Left colon (tissue), 2 donors: ENCODE data around the gene GTPBP8. TPM values are rescaled to one million over a fixed set of nuclear protein-coding genes. Genes with fewer than 3 reads are reported as not detected.
"Not testable (repeated sequence)": the region's sequence is repeated elsewhere in the genome, so short reads cannot be mapped to it uniquely, and the experiment has no call there.

ENCODE experiments used
- ATAC-seq: fragments of 200-7000 bp; cut with Tn5 transposase; one replicate; pipeline ENCODE4 v1.9.1; 2020; ENCODE audit warnings: mild to moderate bottlenecking, moderate library complexity
- DNase-seq, 2 donors: peaks; one replicate each; pipeline ENCODE4 v3.0.0-alpha.2; 2020
- intact Hi-C, 2 donors: fragments of 100-400 bp; cut with DNase I in 1 of 2; cut with micrococcal nuclease in 1 of 2; formaldehyde crosslinking; loops; one replicate each; pipeline versions ENCODE4 v1.11.2 to v1.14.0; 2022; cut with DNase I, micrococcal nuclease
- total RNA-seq, 2 donors: library from RNA; stranded (reverse); fragmentation: NEBNext Ultra II Directional; extraction: Animal tissue kit (Norgen Biotek cat#: 25700); gene quantifications; one replicate each; pipeline ENCODE4 v1.2.1, GENCODE V29; 2021
- donor health status: DM: no; HTN: no; CAD: no.
- donor health status: DM: yes; HTN: yes; CAD: no.

The GTPBP8 gene
- total RNA-seq, 2 donors from 2014 or later: 16.1 to 16.7 TPM

DNA sequence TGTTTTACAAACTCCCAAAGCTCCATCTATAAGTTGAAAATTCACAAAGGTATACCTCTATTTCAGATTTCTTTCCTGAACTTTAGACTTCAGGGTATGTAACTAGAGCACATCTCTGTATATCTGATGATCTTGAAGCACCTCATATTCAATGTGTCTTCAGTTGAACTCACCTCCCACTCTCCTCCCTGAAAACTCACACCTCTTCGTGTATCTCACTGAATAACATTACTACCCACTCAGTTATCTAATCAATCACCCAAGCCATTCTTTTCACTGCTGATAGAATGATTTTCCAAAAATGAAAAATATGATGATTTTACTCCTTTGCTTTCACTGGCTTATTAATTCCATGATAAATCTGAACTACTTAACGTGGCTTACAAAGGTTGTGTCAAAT lies 52.9 kb downstream of the GTPBP8 start:
- intact Hi-C loops: no loop called here
- ATAC-seq: no peak
- no peak for DNase-seq

DNA sequence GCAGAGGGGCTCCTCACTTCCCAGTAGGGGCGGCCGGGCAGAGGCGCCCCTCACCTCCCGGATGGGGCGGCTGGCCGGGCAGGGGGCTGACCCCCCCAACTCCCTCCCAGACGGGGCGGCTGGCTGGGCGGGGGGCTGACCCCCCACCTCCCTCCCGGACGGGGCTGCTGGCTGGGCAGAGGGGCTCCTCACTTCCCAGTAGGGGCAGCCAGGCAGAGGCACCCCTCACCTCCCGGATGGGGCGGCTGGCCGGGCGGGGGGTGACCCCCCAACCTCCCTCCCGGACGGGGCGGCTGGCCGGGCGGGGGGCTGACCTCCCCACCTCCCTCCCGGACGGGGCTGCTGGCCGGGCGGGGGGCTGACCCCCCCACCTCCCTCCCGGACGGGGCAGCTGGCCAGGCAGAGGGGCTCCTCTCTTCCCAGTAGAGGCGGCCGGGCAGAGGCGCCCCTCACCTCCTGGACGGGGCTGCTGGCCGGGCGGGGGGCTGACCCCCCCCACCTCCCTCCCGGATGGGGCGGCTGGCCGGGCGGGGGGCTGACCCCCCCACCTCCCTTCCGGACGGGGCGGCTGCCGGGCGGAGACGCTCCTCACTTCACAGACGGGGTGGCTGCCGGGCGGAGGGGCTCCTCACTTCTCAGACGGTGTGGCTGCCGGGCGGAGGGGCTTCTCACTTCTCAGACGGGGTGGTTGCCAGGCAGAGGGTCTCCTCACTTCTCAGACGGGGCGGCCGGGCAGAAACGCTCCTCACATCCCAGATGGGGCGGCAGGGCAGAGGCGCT lies 55.6 kb downstream of the GTPBP8 start:
- intact Hi-C loops, ATAC-seq, DNase-seq: not testable (repeated sequence)

- peak; percentile 72 to 84 for DNase-seq
- intact Hi-C loops: loop anchor here in 1 of 2 donors (10.0 kb wide), 1 partner anchor 233 kb away; no protein-coding TSS in a partner anchor
- ATAC-seq: peak; percentile 92
Observed at GRCh38 chr3:113051302-113051711, 60.5 kb downstream of the GTPBP8 start.

Other genes with a start within 250 kb of the GTPBP8 start
- not detected for gene CD200R1L, start 144.1 kb upstream of the GTPBP8 start, total RNA-seq
- 1 to 10 TPM in 1 of 2 donors, under 1 TPM in 1; 0.49 to 1.6 TPM for gene CD200R1, start 15.9 kb upstream of the GTPBP8 start, total RNA-seq
- gene BOC, start 220.6 kb downstream of the GTPBP8 start, total RNA-seq: 10 to 100 TPM in 1 of 2 donors, 1 to 10 TPM in 1; 4.2 to 10.6 TPM